Cardiac muscle cell (in vitro differentiated cells and primary cell): ENCODE measurements around the gene BTN1A1. TPM values are rescaled to one million over a fixed set of nuclear protein-coding genes. Genes with fewer than 3 reads are reported as not detected.
A peak's percentile ranks its signal among the peaks of the same experiment; 100 is the strongest.

Experiments used
- DNase-seq, 2 donors: peaks; one replicate each; pipeline versions ENCODE4 v3.0.0 to v3.0.0-alpha.2; 2010 to 2017; ENCODE audit warnings: low read depth in 1 of 2, low spot score in 1 of 2
- H3K27ac ChIP-seq: fragments of 200-600 bp; sonication (generic); 2 replicates; pipeline ENCODE4 v1.5.1; 2016
- H3K27me3 ChIP-seq: fragments of 200-600 bp; sonication (generic); 2 replicates; pipeline ENCODE4 v1.6.0; 2016; ENCODE audit warnings: control low read depth
- H3K36me3 ChIP-seq: fragments of 200-600 bp; sonication (generic); 2 replicates; pipeline ENCODE4 v1.5.1; 2016; ENCODE audit warnings: control low read depth
- H3K4me1 ChIP-seq: fragments of 200-600 bp; sonication (generic); 2 replicates; pipeline ENCODE4 v1.8.1; 2017; ENCODE audit warnings: low read depth, mild to moderate bottlenecking, mixed run types
- H3K4me3 ChIP-seq: fragments of 200-600 bp; sonication (generic); 2 replicates; pipeline ENCODE4 v1.5.1; 2016; ENCODE audit warnings: mild to moderate bottlenecking
- H3K9me3 ChIP-seq: fragments of 200-600 bp; sonication (generic); 2 replicates; pipeline ENCODE4 v1.5.1; 2017; ENCODE audit warnings: low read depth, mild to moderate bottlenecking, control low read depth
- polyA plus RNA-seq: library from polyadenylated mRNA; unstranded; fragments of >200 nt; fragmentation: Nextera tagmentation; extraction: Ambion mirVana; gene quantifications from 2 replicates; pipeline ENCODE4 v1.2.1, GENCODE V29; 2016
- total RNA-seq: library from RNA; depleted of rRNA; stranded (reverse); fragments of >200 nt; gene quantifications from 2 replicates; pipeline ENCODE4 v1.2.3, GENCODE V29; 2016
- TF ChIP-seq, protein P1 (sequence below): IDR thresholded peaks from 2 replicates; pipeline ENCODE4 v1.5.1; 2012; ENCODE audit warnings: low read depth, mild to moderate bottlenecking, low read length

Gene BTN1A1
- total and polyA plus RNA-seq, 2 experiments from 2014 or later, result 0.35 TPM; not detected in 1

DNA sequence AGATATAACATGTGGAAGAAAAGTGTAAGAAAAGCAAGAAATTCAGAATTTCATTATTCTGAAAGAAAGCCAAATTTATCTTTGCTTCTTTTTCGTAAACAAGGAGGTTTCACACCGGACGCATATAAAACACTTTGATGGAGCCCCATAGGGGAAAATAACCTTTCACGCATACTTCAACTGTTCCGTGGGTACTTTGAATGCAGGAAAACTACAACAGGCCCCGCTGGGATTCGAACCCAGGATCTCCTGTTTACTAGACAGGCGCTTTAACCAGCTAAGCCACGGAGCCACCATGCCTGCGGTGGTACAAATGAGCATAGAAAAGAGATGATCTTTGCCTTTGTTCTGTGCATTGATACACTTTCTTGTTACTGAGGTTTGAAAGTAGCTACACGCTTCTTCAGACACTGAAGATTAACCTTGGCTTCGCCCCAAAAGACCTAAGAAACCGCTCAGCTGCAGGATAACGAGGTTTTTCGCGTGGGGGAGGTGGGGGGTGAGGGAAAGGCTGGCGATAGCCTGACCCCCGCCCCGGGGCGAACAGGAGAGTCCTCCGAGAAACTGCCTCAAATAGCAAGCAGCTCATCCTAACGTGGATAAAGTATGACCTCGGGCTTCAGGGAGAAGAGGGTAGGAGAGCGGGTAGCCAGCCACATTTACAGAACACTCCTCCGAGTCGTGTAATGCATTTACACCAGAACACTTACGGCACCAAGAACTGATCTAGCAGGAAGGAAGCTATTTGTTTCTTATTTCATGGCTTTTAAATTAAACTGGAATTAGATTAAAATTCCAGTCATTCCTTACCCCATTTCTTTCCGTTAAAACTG is 32.8 kb downstream of the BTN1A1 start:
- Histone ChIP-seq H3K9me3 (no peaks in the 10 kb centered on the region), H3K4me1 (peaks cover 12% of the 10 kb centered on the region), H3K27ac (peak overlapping the region; percentile 72), H3K4me3 (peak overlapping the region; percentile 66), H3K36me3 (no peaks in the 10 kb centered on the region), H3K27me3 (no peaks in the 10 kb centered on the region)
- peak; percentile 85 to 92 for DNase-seq
- TF ChIP-seq, protein P1, sequence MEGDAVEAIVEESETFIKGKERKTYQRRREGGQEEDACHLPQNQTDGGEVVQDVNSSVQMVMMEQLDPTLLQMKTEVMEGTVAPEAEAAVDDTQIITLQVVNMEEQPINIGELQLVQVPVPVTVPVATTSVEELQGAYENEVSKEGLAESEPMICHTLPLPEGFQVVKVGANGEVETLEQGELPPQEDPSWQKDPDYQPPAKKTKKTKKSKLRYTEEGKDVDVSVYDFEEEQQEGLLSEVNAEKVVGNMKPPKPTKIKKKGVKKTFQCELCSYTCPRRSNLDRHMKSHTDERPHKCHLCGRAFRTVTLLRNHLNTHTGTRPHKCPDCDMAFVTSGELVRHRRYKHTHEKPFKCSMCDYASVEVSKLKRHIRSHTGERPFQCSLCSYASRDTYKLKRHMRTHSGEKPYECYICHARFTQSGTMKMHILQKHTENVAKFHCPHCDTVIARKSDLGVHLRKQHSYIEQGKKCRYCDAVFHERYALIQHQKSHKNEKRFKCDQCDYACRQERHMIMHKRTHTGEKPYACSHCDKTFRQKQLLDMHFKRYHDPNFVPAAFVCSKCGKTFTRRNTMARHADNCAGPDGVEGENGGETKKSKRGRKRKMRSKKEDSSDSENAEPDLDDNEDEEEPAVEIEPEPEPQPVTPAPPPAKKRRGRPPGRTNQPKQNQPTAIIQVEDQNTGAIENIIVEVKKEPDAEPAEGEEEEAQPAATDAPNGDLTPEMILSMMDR, result no peak

DNA sequence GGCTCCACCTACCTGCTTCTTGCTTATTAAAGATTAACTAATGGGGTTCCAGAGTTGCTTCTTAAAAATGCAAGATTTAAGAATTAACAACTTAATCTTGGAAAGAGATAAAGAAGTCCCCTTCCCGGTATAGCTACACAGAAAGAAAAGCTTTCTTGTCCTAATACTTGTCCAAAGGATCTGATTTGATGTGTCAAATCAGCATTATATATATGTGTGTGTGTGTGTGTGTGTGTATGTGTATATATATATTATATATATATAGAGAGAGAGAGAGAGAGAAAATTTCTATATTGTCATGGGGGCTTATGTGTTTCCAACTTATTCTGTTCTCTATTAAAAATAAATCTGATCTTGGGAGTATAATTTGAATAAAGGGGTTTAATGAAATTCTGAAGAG is 33.4 kb downstream of the BTN1A1 start:
- Histone ChIP-seq H3K9me3 (no peaks in the 10 kb centered on the region), H3K27me3 (no peaks in the 10 kb centered on the region), H3K4me3 (peak overlapping the region; percentile 66), H3K27ac (peak overlapping the region; percentile 72), H3K4me1 (peaks cover 12% of the 10 kb centered on the region), H3K36me3 (no peaks in the 10 kb centered on the region)
- TF ChIP-seq, protein P1, result no peak
- DNase-seq, result no peak

DNA sequence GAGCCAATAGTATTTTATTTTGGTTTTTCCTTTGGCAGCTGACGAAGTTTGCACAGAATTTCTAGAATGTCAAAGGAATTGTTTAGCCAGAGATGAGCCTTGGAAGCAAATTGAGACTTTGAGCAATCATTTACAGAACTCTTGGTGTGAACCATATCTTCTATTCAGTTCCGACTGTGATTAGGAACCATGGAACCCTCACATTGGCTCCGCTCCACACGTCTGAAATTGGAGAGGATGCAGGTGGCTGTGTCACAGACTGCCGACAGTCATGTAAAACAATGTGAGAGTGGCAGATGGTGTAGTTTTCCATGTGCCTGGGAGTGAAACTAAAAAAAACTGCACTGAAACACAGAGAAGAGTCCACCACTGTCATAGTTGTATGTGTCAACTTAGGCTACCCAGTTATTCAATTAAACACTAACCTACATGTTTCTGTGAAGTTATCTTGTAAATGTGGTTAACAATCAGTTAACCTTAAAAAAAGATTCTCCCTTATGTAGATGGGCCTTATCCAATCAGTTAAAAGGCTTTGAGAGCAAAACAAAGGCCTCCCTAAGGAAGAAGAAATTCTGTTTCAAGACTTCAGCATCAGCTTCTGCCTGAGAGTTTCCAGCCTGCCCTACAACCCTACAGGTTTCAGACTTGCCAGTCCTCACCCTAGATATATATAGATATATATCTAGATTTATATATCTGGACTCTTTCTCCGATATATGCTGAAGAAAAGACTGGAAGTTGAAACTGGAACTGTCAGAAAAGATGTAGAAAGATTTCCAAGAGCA is 34.8 kb downstream of the BTN1A1 start:
- no peaks in the 10 kb centered on the region for H3K9me3 ChIP-seq
- H3K36me3 ChIP-seq, result no peaks in the 10 kb centered on the region
- DNase-seq, result no peak
- H3K27ac ChIP-seq, result no peak overlapping the region
- TF ChIP-seq, protein P1, result no peak
- peaks cover 12% of the 10 kb centered on the region for H3K4me1 ChIP-seq
- no peak overlapping the region for H3K4me3 ChIP-seq
- H3K27me3 ChIP-seq, result no peaks in the 10 kb centered on the region

DNA sequence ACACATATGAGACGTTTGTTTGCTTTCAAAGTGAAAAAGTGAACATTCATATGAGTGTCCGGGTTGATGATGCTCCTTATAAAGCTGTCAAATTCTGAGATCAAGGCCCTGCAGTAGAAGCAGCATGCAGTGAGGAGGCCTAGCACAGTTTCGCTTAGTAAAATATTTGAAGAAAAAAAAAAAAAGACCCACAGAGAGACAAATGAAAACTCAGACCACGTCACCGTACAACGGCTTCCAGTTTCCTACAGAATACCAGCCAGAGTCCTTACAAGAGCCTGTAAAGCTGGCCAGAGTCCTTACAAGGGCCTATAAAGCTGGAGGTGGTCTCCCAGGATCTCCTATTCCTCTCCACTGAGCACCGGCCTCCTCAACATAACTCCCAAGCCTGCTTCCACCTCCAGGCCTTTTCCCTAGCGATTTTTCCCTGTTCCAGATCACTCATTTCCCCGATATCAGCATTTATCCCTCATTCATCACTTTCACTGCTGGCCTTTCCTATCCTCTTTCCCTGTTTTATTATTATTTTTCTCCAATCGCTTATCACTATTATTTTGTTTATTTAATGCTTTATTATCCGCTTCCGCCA is 36.6 kb downstream of the BTN1A1 start:
- Histone ChIP-seq H3K9me3 (no peaks in the 10 kb centered on the region), H3K27me3 (no peaks in the 10 kb centered on the region), H3K4me1 (peaks cover 12% of the 10 kb centered on the region), H3K4me3 (peak overlapping the region; percentile 87), H3K27ac (peak overlapping the region; percentile 79), H3K36me3 (no peaks in the 10 kb centered on the region)
- DNase-seq, result peak; percentile 30 to 79
- TF ChIP-seq, protein P1, result no peak

DNA sequence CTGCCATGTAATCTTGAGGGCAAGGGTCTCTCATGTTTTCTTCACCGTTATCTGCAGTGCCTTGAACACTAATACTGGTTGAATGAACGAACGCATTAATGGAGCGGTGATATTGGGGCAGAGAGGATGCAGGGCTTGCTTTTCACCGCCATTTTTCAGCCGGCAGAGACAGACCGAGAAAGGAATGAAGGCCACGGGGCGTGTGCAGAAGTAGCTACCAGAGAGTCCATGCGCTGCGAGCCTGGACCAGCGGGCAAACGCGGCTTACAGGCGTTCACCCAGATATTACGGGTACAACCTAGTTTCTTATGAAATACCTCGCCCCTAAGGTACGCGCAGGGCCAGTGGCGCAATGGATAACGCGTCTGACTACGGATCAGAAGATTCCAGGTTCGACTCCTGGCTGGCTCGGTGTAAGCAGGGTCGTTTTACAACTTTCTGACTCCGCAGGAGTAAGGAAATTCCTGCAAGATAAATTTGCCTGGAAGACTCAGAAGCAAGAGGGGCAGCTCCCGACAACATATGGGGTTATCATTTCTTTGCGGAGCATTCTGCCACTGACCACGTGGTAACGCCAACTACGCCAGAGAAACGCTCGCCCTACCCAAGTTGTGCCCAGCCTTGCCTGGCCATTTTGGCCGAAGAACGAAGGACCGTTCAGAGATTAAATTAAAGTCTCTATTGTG is 37.2 kb downstream of the BTN1A1 start:
- Histone ChIP-seq H3K27me3 (no peaks in the 10 kb centered on the region), H3K4me3 (peak overlapping the region; percentile 87), H3K4me1 (peaks cover 12% of the 10 kb centered on the region), H3K36me3 (no peaks in the 10 kb centered on the region), H3K9me3 (no peaks in the 10 kb centered on the region), H3K27ac (peak overlapping the region; percentile 79)
- TF ChIP-seq, protein P1, result no peak
- DNase-seq, result peak; percentile 84 to 96
